GM13977 (cell line): ENCODE results near the gene NSG1.
"Not testable (repeated sequence)": the region's sequence is repeated elsewhere in the genome, so short reads cannot be mapped to it uniquely, and the experiment has no call there.

Experiments used
- DNase-seq: peaks from one replicate; pipeline ENCODE4 v3.0.0; 2012; ENCODE audit warnings: low spot score
- CTCF ChIP-seq: IDR thresholded peaks from 2 replicates; pipeline ENCODE4 v1.5.1; 2012; ENCODE audit warnings: mild to moderate bottlenecking, control low read depth; ENCODE audit not compliant: insufficient read depth; ENCODE audit errors: extremely low read depth, missing control alignments
- in situ Hi-C: fragments of 300-500 bp; cut with MboI; formaldehyde crosslinking; loops from one replicate; pipeline ENCODE4 v1.12.0; 2022; ENCODE audit warnings: low sequenced_read_pairs, low pct_unique_long_range_greater_than_20kb, mixed read lengths, inconsistent platforms; ENCODE audit not compliant: unreplicated experiment

The NSG1 gene

GRCh38 chr4:4421356-4421755 lies 34.5 kb downstream of the NSG1 start:
- DNase-seq, result no peak
- TF ChIP-seq CTCF, result no peak
- in situ Hi-C loops, result no loop called here

- DNase-seq, in situ Hi-C loops: not testable (repeated sequence)
These were observed 35.2 kb downstream of the NSG1 start for GRCh38 chr4:4422117-4422516.

DNA sequence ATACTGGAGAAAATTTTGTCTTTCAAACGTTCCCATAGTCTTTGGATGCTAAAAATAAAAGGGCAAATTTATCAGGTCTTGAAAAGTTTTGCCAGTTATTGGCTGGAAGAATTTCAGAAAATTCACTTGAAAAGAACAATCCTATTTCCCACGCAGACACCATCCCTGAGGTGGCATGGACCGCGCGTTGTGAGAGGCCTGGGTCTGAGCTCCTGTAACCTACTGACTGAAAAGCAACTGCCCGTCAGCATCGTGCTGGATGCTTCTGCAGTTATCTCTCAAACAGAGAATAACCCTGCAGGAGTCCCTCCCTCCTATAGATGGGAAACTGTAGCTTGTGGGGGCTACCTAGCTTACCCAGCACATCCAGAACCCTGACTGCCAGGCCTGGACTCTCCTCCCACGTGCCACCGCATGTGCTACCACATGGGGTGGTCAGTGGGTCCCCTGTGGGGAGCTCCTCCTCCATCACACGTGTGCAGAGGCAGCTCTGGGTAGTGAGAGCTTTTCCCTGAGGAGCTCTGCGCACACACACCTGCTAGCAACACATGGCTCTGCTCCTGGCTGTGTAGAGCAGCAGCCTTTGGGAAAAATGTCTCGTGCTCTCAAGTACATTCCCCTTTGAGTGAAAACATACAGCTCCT lies 36.1 kb downstream of the NSG1 start:
- in situ Hi-C loops, result no loop called here
- DNase-seq, result no peak
- no peak for TF ChIP-seq CTCF

- no peak for DNase-seq
- in situ Hi-C loops, result no loop called here
- no peak for TF ChIP-seq CTCF
These were observed 37.0 kb downstream of the NSG1 start for GRCh38 chr4:4423706-4424498.

GRCh38 chr4:4424499-4425115 lies 37.7 kb downstream of the NSG1 start:
- no peak for TF ChIP-seq CTCF
- DNase-seq, result no peak
- in situ Hi-C loops, result no loop called here

DNA sequence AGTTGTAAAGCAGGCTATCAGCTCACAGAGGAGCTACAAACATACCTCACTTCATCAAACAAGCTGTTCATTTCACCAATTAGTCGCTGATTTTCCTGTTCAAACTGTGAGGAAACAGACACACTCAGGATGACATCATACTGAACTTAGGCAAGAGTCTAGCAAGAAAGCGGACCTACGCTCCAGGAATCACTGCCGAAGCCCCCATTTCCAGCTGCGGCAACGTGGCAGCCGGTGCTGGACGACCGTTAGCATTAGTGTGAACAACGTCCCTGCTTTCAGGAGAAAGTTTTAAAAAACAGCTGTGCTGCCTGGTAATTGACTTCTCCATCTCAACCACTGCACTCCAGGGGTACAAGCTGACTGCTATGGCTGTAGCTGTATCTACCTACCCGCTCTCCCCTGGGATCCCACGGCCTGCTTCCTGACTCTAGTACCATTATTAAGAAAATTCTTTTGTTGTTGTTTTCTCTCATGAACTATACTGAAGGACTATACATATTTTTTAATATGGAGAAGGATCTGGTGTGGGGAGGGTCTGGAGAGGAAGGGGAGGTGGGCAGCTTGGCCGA lies 38.3 kb downstream of the NSG1 start:
- DNase-seq, result no peak
- no peak for TF ChIP-seq CTCF
- in situ Hi-C loops, result no loop called here

DNA sequence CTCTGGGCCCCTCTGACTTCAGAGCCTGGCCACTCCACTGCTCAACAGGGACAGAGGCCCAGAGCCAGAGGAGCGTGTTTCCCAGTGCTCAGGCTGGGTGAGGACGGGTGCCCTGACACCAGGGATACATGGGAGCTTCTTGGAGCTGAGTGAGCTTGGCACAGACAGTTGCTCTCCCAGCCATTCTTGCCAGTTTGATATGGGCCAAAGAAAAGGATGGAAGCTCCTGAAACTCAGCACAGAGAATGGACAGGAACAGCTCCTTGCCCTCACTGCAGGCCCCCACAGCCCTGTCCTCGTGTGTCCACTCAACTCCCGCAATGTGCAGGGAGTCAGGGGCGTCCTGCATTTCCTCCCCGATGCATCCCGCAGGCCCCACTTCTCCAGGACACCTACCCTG lies 38.8 kb downstream of the NSG1 start:
- no peak for DNase-seq
- in situ Hi-C loops, result no loop called here
- TF ChIP-seq CTCF, result no peak
